IMR-90 (cell line): ENCODE measurements around the gene A4GALT.

Source experiments
- BHLHE40 ChIP-seq: fragments of 150-350 bp; IDR thresholded peaks from 2 replicates; pipeline ENCODE4 v1.6.1; 2016; ENCODE audit warnings: mild to moderate bottlenecking, low read depth, low read length
- CEBPB ChIP-seq: IDR thresholded peaks from 2 replicates; pipeline ENCODE4 v1.6.1; 2012; ENCODE audit warnings: low read depth, low read length, improper control_type of control experiment
- CTCF ChIP-seq: conservative IDR thresholded peaks from 2 replicates; pipeline ENCODE4 v1.5.1; 2012; ENCODE audit warnings: mild to moderate bottlenecking, low read depth, low read length, improper control_type of control experiment
- ELK1 ChIP-seq: fragments of 150-350 bp; IDR thresholded peaks from 2 replicates; pipeline ENCODE4 v1.6.1; 2016; ENCODE audit warnings: low read depth, mild to moderate bottlenecking, low read length, moderate library complexity, borderline replicate concordance
- FOS ChIP-seq: fragments of 150-350 bp; IDR thresholded peaks from 2 replicates; pipeline ENCODE4 v1.6.1; 2016; ENCODE audit warnings: low read depth, low read length
- MXI1 ChIP-seq: IDR thresholded peaks from 2 replicates; pipeline ENCODE4 v1.6.1; 2012; ENCODE audit warnings: low read depth, mild to moderate bottlenecking, low read length, moderate library complexity, borderline replicate concordance
- NFE2L2 ChIP-seq: fragments of 150-350 bp; IDR thresholded peaks from 2 replicates; pipeline ENCODE4 v1.6.1; 2016; ENCODE audit warnings: low read depth, mild to moderate bottlenecking, low read length
- POLR2A ChIP-seq: IDR thresholded peaks from 2 replicates; pipeline ENCODE4 v1.6.1; 2012; ENCODE audit warnings: mild to moderate bottlenecking, low read depth, low read length
- RCOR1 ChIP-seq: IDR thresholded peaks from 2 replicates; pipeline ENCODE4 v1.6.1; 2012; ENCODE audit warnings: mild to moderate bottlenecking, low read length, improper control_type of control experiment; ENCODE audit not compliant: insufficient replicate concordance
- RFX5 ChIP-seq: IDR thresholded peaks from 2 replicates; pipeline ENCODE4 v1.8.0; 2012; ENCODE audit warnings: low read depth, mild to moderate bottlenecking, low read length, moderate library complexity
- SMC3 ChIP-seq: fragments of 150-350 bp; IDR thresholded peaks from 2 replicates; pipeline ENCODE4 v1.6.1; 2016; ENCODE audit warnings: low read depth, mild to moderate bottlenecking, antibody characterized with exemption, low read length, moderate library complexity
- USF2 ChIP-seq: fragments of 150-350 bp; IDR thresholded peaks from 2 replicates; pipeline ENCODE4 v1.6.1; 2017; ENCODE audit warnings: mild to moderate bottlenecking, antibody characterized with exemption, low read length, low read depth

GRCh38 chr22:42734406-42734805, 13.7 kb upstream of the A4GALT start:
- no peak for TF ChIP-seq RFX5
- TF ChIP-seq SMC3, result no peak
- no peak for TF ChIP-seq CTCF
- no peak for TF ChIP-seq ELK1
- no peak for TF ChIP-seq BHLHE40
- no peak for TF ChIP-seq POLR2A
- TF ChIP-seq NFE2L2, result no peak
- no peak for TF ChIP-seq CEBPB
- TF ChIP-seq RCOR1, result no peak
- no peak for TF ChIP-seq FOS
- TF ChIP-seq MXI1, result no peak
- no peak for TF ChIP-seq USF2
